Measurements from ENCODE around the gene CHID1. TPM values are rescaled to one million over a fixed set of nuclear protein-coding genes. Genes with fewer than 3 reads are reported as not detected.

The CHID1 gene
- total and polyA plus RNA-seq, 2 of the 8 experiments (the other 6 are each of a cell fraction or from before 2014, with no cell fraction given): 81.2 to 88.5 TPM

DNA sequence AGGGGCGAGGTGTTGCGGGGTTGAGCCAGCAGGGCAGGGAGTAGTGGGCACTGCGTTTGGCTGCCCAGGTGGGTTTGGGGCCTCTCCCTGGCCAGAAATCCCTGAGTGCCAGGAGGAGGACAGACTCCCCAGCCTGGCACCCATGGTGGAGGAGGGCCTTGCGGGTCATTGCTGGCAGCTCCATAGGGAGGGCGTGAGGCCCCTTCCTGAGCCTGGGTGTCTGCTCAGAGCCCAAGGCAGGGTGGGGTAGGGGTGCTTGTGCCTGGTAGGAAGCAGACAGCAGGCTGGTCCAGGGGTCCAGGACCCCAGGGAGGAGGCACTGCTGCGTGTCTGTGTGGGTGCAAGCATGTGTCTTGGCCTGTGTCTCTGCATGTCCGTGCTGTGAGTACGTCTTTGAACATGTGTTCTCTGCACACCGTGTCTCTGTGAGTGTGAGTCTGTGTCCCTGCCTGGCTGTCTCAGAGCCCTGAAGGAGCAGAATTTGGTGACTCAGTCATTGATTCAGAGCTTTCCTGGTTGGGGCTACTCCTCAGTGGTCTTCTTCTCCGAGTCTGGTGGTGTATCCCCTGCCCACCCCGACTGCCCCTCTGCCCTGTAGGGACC lies 64.0 kb downstream of the CHID1 start:
- POLR2A ChIA-PET (ENCODE audit: partially characterized antibody): interaction anchor here (0.6 to 40.4 kb wide), 6 partner anchors 11 to 173 kb away, joined by 3 to 1917 read pairs (median 3); partner anchors contain the start of genes CD151, CEND1, CHID1 and CRACR2B
- Histone ChIP-seq H2AK5ac (ENCODE audit: low read depth, low read length) (peak overlapping the region; percentile 40; the same call in 1 of the 2 replicates), H2BK5ac (ENCODE audit: low read depth, low read length) (peak overlapping the region; percentile 73; the same call in 1 of the 2 replicates), H4K5ac (ENCODE audit: insufficient read length, low read depth, low read length) (no peak overlapping the region), H3K23me2 (ENCODE audit: low read depth, low read length) (peaks cover 32% of the 10 kb centered on the region; the same call in 1 of the 2 replicates), H3K36me3 (ENCODE audit: control insufficient read depth in 2 of 4, insufficient read depth in 4 of 4, low read length in 3 of 4) (no peaks in the 10 kb centered on the region), H4K91ac (replicated peaks; ENCODE audit: insufficient read length, low read length) (no peak overlapping the region), H3K4me2 (ENCODE audit: insufficient read depth in 1 of 2, low read depth in 2 of 2, low read length in 2 of 2) (no peak overlapping the region), H3K79me1 (ENCODE audit: low read depth, low read length) (no peaks in the 10 kb centered on the region), H3K9me3 (ENCODE audit: insufficient read depth in 2 of 2, low read depth in 1 of 2, low read length in 1 of 2) (no peaks in the 10 kb centered on the region), H3K14ac (ENCODE audit: insufficient read length) (no peak overlapping the region), H2BK120ac (replicated peaks; ENCODE audit: low read depth, low read length) (no peak overlapping the region), H2BK20ac (ENCODE audit: low read length) (no peak overlapping the region; the same call in 1 of the 2 replicates), H3K79me2 (ENCODE audit: control insufficient read depth in 1 of 2, insufficient read depth in 2 of 2, low read length in 2 of 2) (peaks cover 0 to 17% of the 10 kb centered on the region in 2 experiments; a peak in 1 of 4 replicates), H2BK12ac (ENCODE audit: low read depth, low read length) (peak overlapping the region; percentile 9; the same call in 1 of the 2 replicates), H2AFZ (ENCODE audit: low read length) (no peak overlapping the region), H3K4me1 (replicated peaks in 1 of 4; ENCODE audit: control insufficient read depth in 3 of 4, insufficient read depth in 4 of 4, low read length in 3 of 4) (peaks cover 0 to 44% (median 29%) of the 10 kb centered on the region in 4 experiments; a peak in 6 of 7 replicates), H3K56ac (replicated peaks; ENCODE audit: insufficient read length, low read depth, low read length) (no peak overlapping the region), H3K9ac (replicated peaks in 1 of 4; ENCODE audit: extremely low read depth in 1 of 4, low read depth in 3 of 4, low read length in 3 of 4) (no peak overlapping the region), H4K20me1 (replicated peaks in 1 of 2; ENCODE audit: control insufficient read depth in 1 of 2, insufficient read depth in 2 of 2, low read length in 2 of 2) (peaks cover 10 to 20% of the 10 kb centered on the region in 2 experiments), H3K4ac (replicated peaks; ENCODE audit: insufficient read length, low read depth, low read length) (no peak overlapping the region), H4K8ac (ENCODE audit: extremely low read depth, insufficient read depth, low read length) (no peak overlapping the region), H2BK15ac (ENCODE audit: low read length) (peak overlapping the region; percentile 100), H3K23ac (ENCODE audit: insufficient read length) (no peak overlapping the region), H3K27ac (ENCODE audit: low read depth, low read length) (no peak overlapping the region), H3K27me3 (replicated peaks in 1 of 4; ENCODE audit: control insufficient read depth in 3 of 4, extremely low read depth in 1 of 4, insufficient read depth in 3 of 4, low read length in 3 of 4) (peaks cover 0 to 2% (median 0%) of the 10 kb centered on the region in 4 experiments; a peak in 4 of 7 replicates), H3K18ac (ENCODE audit: extremely low read depth, low read length) (no peak overlapping the region), H3K4me3 (ENCODE audit: extremely low read depth in 1 of 4, insufficient read depth in 2 of 4, low read depth in 3 of 4, low read length in 4 of 4) (no peak overlapping the region)
- FAIRE-seq (no peak), DNase-seq (ENCODE audit: low read depth in 1 of 2, low spot score in 2 of 2) (no peak)
- CTCF ChIA-PET (ENCODE audit: partially characterized antibody): interaction anchor here (0.5 to 6.7 kb wide), 18 partner anchors 9 to 204 kb away, joined by 3 to 74 read pairs (median 4); partner anchors contain the start of gene PIDD1
- 93% methylated on average over 11 of the region's 11 CpGs; no CpG with 5 or more reads in 1 of the 2 experiments for WGBS, 2 experiments (ENCODE audit: extremely low coverage in 1 of 2, insufficient coverage in 1 of 2, insufficient read length in 1 of 2, insufficient replicate concordance in 2 of 2, low coverage in 1 of 2, low lambda C conversion rate in 2 of 2, missing lambda C conversion rate in 1 of 2)
- TF ChIP-seq, protein P1, sequence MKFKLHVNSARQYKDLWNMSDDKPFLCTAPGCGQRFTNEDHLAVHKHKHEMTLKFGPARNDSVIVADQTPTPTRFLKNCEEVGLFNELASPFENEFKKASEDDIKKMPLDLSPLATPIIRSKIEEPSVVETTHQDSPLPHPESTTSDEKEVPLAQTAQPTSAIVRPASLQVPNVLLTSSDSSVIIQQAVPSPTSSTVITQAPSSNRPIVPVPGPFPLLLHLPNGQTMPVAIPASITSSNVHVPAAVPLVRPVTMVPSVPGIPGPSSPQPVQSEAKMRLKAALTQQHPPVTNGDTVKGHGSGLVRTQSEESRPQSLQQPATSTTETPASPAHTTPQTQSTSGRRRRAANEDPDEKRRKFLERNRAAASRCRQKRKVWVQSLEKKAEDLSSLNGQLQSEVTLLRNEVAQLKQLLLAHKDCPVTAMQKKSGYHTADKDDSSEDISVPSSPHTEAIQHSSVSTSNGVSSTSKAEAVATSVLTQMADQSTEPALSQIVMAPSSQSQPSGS (IDR thresholded peaks at IDR 0.05; ENCODE audit: low read length): no peak
- TF ChIP-seq GTF2F1 (IDR thresholded peaks at IDR 0.05; ENCODE audit: borderline replicate concordance, low read depth, low read length) (no peak), CTBP2 (IDR thresholded peaks at IDR 0.05; ENCODE audit: borderline replicate concordance, insufficient read depth, insufficient read length, low read length) (no peak), MAFK (IDR thresholded peaks at IDR 0.05; ENCODE audit: low read depth, low read length) (no peak), SUZ12 (IDR thresholded peaks at IDR 0.05; ENCODE audit: low read length) (no peak), KDM1A (IDR thresholded peaks at IDR 0.05; ENCODE audit: borderline replicate concordance, low read length) (no peak), TAF7 (optimal IDR thresholded peaks at IDR 0.05; ENCODE audit: borderline replicate concordance, low read depth, low read length) (no peak), CHD2 (IDR thresholded peaks at IDR 0.05; ENCODE audit: low read length) (no peak), CBX8 (IDR thresholded peaks at IDR 0.05; ENCODE audit: borderline replicate concordance, low read depth, low read length) (no peak), SP2 (IDR thresholded peaks at IDR 0.05; ENCODE audit: low read length) (no peak)
